Measurements from ENCODE around the gene RNF20. TPM values are rescaled to one million over a fixed set of nuclear protein-coding genes. Genes with fewer than 3 reads are reported as not detected.
A peak's percentile ranks its signal among the peaks of the same experiment; 100 is the strongest.

The RNF20 gene
- total and polyA plus RNA-seq, 2 of the 13 experiments (the other 11 are each of a cell fraction or from before 2014, with no cell fraction given) = 12.7 to 37.6 TPM

DNA sequence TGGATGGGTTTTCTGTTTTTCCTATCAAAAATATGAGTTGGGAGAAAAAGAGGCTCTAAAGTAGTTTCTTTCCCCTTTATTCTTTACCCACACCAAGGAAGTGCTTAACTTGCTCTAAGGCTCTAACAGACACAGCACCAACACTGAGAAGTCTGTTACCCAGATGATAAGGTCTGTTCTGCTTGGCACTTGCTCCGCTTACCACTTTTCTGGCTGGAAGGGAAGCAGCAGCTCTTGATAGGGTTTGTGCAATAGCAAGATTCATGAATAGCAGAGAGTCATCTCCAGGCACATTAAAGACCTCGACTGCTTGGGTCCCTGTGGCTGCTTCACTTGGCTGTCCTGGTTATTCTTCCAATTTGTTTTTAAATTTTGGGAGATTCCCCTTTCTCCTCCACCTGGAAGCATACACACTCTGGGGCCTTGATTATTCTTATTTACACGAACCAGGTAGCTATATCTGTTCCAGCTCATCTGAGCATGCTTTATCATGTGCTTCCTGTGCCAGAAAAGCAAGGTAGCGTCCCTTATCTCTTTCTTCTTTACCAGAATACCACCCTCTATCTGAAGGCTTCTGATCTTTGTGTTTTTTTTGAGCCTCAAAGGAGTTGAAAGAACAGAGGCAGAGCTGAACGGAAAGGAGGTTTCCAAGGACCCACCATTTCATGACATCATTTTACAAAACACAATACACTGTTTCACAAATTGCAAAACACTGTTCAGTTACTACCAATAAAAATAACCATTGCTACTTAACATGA, 36.3 kb downstream of the RNF20 start:
- no peak for FAIRE-seq

DNA sequence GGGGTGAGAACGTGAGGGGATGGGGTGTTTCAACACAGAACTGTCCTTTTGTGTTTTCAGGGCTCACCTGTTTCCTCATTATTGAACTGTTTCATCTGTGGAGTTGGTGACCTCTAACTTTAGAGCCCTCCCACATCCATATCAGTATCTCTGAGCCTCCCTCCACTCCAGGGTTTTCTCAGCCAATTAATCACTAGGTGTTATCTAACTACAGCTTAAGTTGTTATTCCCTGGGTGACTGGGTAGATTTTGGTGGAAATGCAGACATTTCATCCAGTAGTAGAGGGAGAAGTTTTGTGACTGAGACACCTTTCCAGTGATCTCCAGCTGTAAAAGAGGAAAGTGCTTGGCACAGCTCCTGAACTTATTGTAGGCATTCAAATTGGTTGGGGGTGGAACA, 37.5 kb downstream of the RNF20 start:
- Histone ChIP-seq H3K4me1 (ENCODE audit: insufficient read depth, low read length) (peaks cover 9% of the 10 kb centered on the region), H3K9ac (ENCODE audit: insufficient read depth, low read depth, low read length) (no peak overlapping the region), H2AFZ (ENCODE audit: low read length) (no peak overlapping the region), H3K27me3 (ENCODE audit: control insufficient read depth in 1 of 2, insufficient read depth in 2 of 2, low read length in 2 of 2) (no peaks in the 10 kb centered on the region), H3K79me2 (ENCODE audit: insufficient read depth, low read length) (no peaks in the 10 kb centered on the region), H4K20me1 (ENCODE audit: insufficient read depth, low read length) (no peaks in the 10 kb centered on the region), H3K27ac (ENCODE audit: extremely low read length, insufficient read depth, low read length) (no peak overlapping the region), H3K36me3 (replicated peaks in 1 of 2; ENCODE audit: control insufficient read depth in 1 of 2, insufficient read depth in 2 of 2, low read length in 2 of 2) (no peaks in the 10 kb centered on the region), H3K9me3 (ENCODE audit: low read length) (no peaks in the 10 kb centered on the region), H3K4me2 (ENCODE audit: low read depth, low read length) (no peak overlapping the region), H3K4me3 (replicated peaks in 1 of 3; ENCODE audit: insufficient read depth in 1 of 3, low read depth in 2 of 3, low read length in 3 of 3) (no peak overlapping the region)
- no peak for ATAC-seq
- TF ChIP-seq DRAP1 (CRISPR knock-in tag; IDR thresholded peaks at IDR 0.05) (no peak), HNF4A (CRISPR knock-in tag; IDR thresholded peaks at IDR 0.05) (no peak)
- intact Hi-C loops (cut with micrococcal nuclease; ENCODE audit: unreplicated experiment) (no loop called here), in situ Hi-C loops (cut with HindIII; ENCODE audit: extremely low pct_ligation_motif_present, low pct_unique_long_range_greater_than_20kb) (no loop called here)
- WGBS (ENCODE audit: low lambda C conversion rate) = 78% methylated on average over 1 of the region's 1 CpG
- BruUV-seq (replicated peaks) = no TSS peak
- DNase-seq (ENCODE audit: low spot score) = no peak
- no peak for FAIRE-seq
- ChIA-PET POLR2A (no interaction called here), CTCF (ENCODE audit: low intra/inter-chr PET ratio, low total read pairs) (no interaction called here)

More for the DNA sequence above, 36.3 kb downstream of the RNF20 start:
- no peak overlapping the region for H3K4me3 ChIP-seq (replicated peaks in 1 of 3; ENCODE audit: insufficient read depth in 1 of 3, low read depth in 2 of 3, low read length in 3 of 3)
- no peaks in the 10 kb centered on the region for H3K36me3 ChIP-seq (replicated peaks in 1 of 2; ENCODE audit: control insufficient read depth in 1 of 2, insufficient read depth in 2 of 2, low read length in 2 of 2)
- ATAC-seq (no peak), DNase-seq (ENCODE audit: low spot score) (no peak)
- no peak for TF ChIP-seq ZNF256 (CRISPR knock-in tag; conservative IDR thresholded peaks at IDR 0.05)
- TF ChIP-seq ATF7 (IDR thresholded peaks at IDR 0.05) = 0 out of 2 replicates have a peak, but pooled peaks have one; percentile 16
- TF ChIP-seq ATF7 (CRISPR knock-in tag; IDR thresholded peaks at IDR 0.05) = no peak
- no peak for TF ChIP-seq ZSCAN20 (CRISPR knock-in tag; IDR thresholded peaks at IDR 0.05; ENCODE audit: borderline replicate concordance)
- no peak overlapping the region for H3K4me2 ChIP-seq (ENCODE audit: low read depth, low read length)
- no TSS peak for BruUV-seq (replicated peaks)
- no peak overlapping the region for H2AFZ ChIP-seq (ENCODE audit: low read length)
- H3K9ac ChIP-seq (ENCODE audit: insufficient read depth, low read depth, low read length) = no peak overlapping the region
- POLR2A ChIA-PET = no interaction called here
- 90% methylated on average over 5 of the region's 5 CpGs for WGBS (ENCODE audit: low lambda C conversion rate)
- no peaks in the 10 kb centered on the region for H3K4me1 ChIP-seq (ENCODE audit: insufficient read depth, low read length)
- no peaks in the 10 kb centered on the region for H4K20me1 ChIP-seq (ENCODE audit: insufficient read depth, low read length)
- H3K9me3 ChIP-seq (ENCODE audit: low read length) = no peaks in the 10 kb centered on the region
- CTCF ChIA-PET (ENCODE audit: low intra/inter-chr PET ratio, low total read pairs) = no interaction called here
- in situ Hi-C loops (cut with HindIII; ENCODE audit: extremely low pct_ligation_motif_present, low pct_unique_long_range_greater_than_20kb) (no loop called here), intact Hi-C loops (cut with micrococcal nuclease; ENCODE audit: unreplicated experiment) (loop anchor here (10.0 kb wide), 1 partner anchor 455 kb away; no protein-coding TSS in a partner anchor)
- H3K27ac ChIP-seq (ENCODE audit: extremely low read length, insufficient read depth, low read length) = no peak overlapping the region
- no peaks in the 10 kb centered on the region for H3K79me2 ChIP-seq (ENCODE audit: insufficient read depth, low read length)
- H3K27me3 ChIP-seq (ENCODE audit: control insufficient read depth in 1 of 2, insufficient read depth in 2 of 2, low read length in 2 of 2) = no peaks in the 10 kb centered on the region

All from HepG2 (cell line).